CD8-positive, alpha-beta memory T cell (primary cell): Measurements from ENCODE around the gene PREX1. TPM values are rescaled to one million over a fixed set of nuclear protein-coding genes. Genes with fewer than 3 reads are reported as not detected.

Experiments used
- CTCF ChIA-PET: fragments of 350-600 bp; sonication (Branson Sonifier 250); formaldehyde crosslinking; loops from one replicate; lab custom pipeline; 2021; ENCODE audit warnings: antibody characterized with exemption; lab: Charles Lee
- POLR2A ChIA-PET: fragments of 350-600 bp; sonication (Branson Sonifier 250); formaldehyde crosslinking; loops from one replicate; lab custom pipeline; 2021; ENCODE audit warnings: antibody characterized with exemption; lab: Charles Lee
- DNase-seq, 5 donors: peaks; one replicate each; pipeline versions ENCODE4 v3.0.0 to v3.0.0-alpha.2; 2020 to 2022; ENCODE audit warnings: mixed read lengths in 1 of 5
- H3K27ac ChIP-seq: one replicate; pipeline ENCODE4 v1.7.0; 2013; ENCODE audit warnings: low read depth, mild to moderate bottlenecking, low read length, moderate library complexity
- H3K27me3 ChIP-seq: 2 replicates; pipeline ENCODE4 v1.7.0; 2013; ENCODE audit warnings: low read length, mild to moderate bottlenecking; ENCODE audit not compliant: insufficient read depth, poor library complexity, severe bottlenecking
- H3K36me3 ChIP-seq: 2 replicates; pipeline ENCODE4 v1.7.0; 2013; ENCODE audit warnings: mild to moderate bottlenecking, low read length, moderate library complexity; ENCODE audit not compliant: insufficient read depth
- H3K4me1 ChIP-seq: 2 replicates; pipeline ENCODE4 v1.7.0; 2013; ENCODE audit warnings: mild to moderate bottlenecking, low read length, moderate library complexity; ENCODE audit not compliant: insufficient read depth
- H3K4me3 ChIP-seq: 2 replicates; pipeline ENCODE4 v1.7.0; 2013; ENCODE audit warnings: mild to moderate bottlenecking, low read length
- H3K9me3 ChIP-seq: 2 replicates; pipeline ENCODE4 v1.7.0; 2013; ENCODE audit warnings: mild to moderate bottlenecking, low read length
- H3K27ac Mint-ChIP-seq, 8 donors: one replicate each; pipeline ENCODE4 v1.8.0; 2020 to 2021; ENCODE audit warnings: mixed read lengths in 8 of 8, mild to moderate bottlenecking in 6 of 8, inconsistent platforms in 3 of 8, moderate library complexity in 3 of 8
- H3K27me3 Mint-ChIP-seq, 2 donors: one replicate each; pipeline ENCODE4 v1.8.0; 2020 to 2021; ENCODE audit warnings: mixed read lengths in 2 of 2, mild to moderate bottlenecking in 1 of 2, moderate library complexity in 1 of 2
- H3K36me3 Mint-ChIP-seq, 3 donors: one replicate each; pipeline ENCODE4 v1.8.0; 2020 to 2021; ENCODE audit warnings: mixed read lengths in 3 of 3, inconsistent platforms in 1 of 3, mild to moderate bottlenecking in 1 of 3
- H3K4me1 Mint-ChIP-seq, 3 donors: one replicate each; pipeline ENCODE4 v1.8.0; 2020 to 2021; ENCODE audit warnings: mixed read lengths in 3 of 3, inconsistent platforms in 1 of 3, mild to moderate bottlenecking in 1 of 3
- H3K4me3 Mint-ChIP-seq, 7 donors: one replicate each; pipeline ENCODE4 v1.8.0; 2020 to 2021; ENCODE audit warnings: mixed read lengths in 7 of 7, mild to moderate bottlenecking in 6 of 7, moderate library complexity in 4 of 7, inconsistent platforms in 2 of 7
- H3K9me3 Mint-ChIP-seq, 5 donors: one replicate each; pipeline ENCODE4 v1.8.0; 2020 to 2022; ENCODE audit warnings: mixed read lengths in 5 of 5, mild to moderate bottlenecking in 3 of 5, moderate library complexity in 2 of 5, inconsistent platforms in 1 of 5
- polyA plus RNA-seq: library from polyadenylated mRNA; unstranded; fragments of 300-500 nt; fragmentation: Illumina TruSeq; gene quantifications from one replicate; pipeline ENCODE4 v1.2.3, GENCODE V29; 2021
- total RNA-seq, 2 experiments: library from RNA; stranded (reverse); gene quantifications; one replicate each; pipeline ENCODE4 v1.2.3, GENCODE V29; 2021

The PREX1 gene
- total and polyA plus RNA-seq, 3 experiments from 2014 or later, result 89.5 to 90.5 (median 90.0) TPM

DNA sequence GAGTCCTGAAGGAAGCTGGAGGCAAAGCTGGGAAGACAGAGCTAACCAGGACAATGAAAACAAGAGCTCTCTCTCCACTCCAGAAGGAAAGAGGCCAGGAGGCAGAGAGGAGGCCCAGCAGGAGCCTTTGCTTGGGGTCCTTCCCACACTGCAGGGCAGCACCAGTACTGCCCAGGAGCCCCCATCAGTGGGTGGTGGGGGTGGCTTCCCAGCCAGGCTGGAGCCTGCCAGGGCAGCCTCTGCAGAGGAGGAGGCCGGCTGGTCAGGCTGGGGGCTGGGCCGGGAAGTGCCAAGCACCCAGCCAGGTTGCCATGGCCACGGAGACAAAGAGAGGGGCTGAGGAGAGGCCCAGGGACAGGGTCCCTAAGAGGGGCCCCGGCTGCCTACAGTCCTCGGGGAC is 33.4 kb downstream of the PREX1 start:
- Histone ChIP-seq H3K4me3 (no peak overlapping the region), H3K9me3 (no peaks in the 10 kb centered on the region), H3K4me1 (peaks cover 54% of the 10 kb centered on the region), H3K36me3 (no peaks in the 10 kb centered on the region), H3K27ac (peak overlapping the region; percentile 24), H3K27me3 (no peaks in the 10 kb centered on the region)
- Mint-ChIP-seq H3K27ac (peak overlapping the region; percentile 44 to 96 (median 84)), H3K4me1 (peaks cover 28 to 96% (median 81%) of the 10 kb centered on the region in 3 donors), H3K4me3 (peak overlapping the region in 3 of 7 donors; percentile 16 to 45 (median 41)), H3K9me3 (no peaks in the 10 kb centered on the region), H3K27me3 (peaks cover 0 to 2% of the 10 kb centered on the region in 2 donors), H3K36me3 (peaks cover 0 to 23% (median 2%) of the 10 kb centered on the region in 3 donors)
- POLR2A ChIA-PET, result no interaction called here
- CTCF ChIA-PET, result no interaction called here
- peak in 1 of 5 donors; percentile 44 for DNase-seq

DNA sequence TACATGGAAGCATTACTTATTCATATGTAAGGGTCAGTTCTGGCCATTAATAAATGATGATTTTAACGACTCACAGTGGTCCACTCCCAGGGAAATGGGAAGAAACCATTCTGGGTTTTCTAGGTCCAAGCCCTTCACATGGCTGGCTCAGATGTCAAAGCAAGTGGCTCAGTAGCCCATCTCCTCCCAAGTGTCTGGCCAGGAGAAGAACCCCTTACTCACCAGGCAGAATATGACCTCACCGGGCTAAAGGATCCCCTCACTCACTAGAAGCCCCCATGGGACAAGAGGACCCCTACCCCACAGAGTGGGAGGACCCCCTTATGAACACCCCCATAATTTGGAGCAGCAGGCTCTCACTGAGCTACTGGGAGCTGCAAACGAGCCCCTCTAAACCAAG is 34.0 kb downstream of the PREX1 start:
- peak overlapping the region in 2 of 7 donors; percentile 16 to 45 for H3K4me3 Mint-ChIP-seq
- H3K27ac Mint-ChIP-seq, result peak overlapping the region; percentile 30 to 96 (median 80)
- H3K27me3 ChIP-seq, result no peaks in the 10 kb centered on the region
- POLR2A ChIA-PET, result no interaction called here
- peaks cover 0 to 25% (median 4%) of the 10 kb centered on the region in 3 donors for H3K36me3 Mint-ChIP-seq
- no peaks in the 10 kb centered on the region for H3K36me3 ChIP-seq
- H3K9me3 Mint-ChIP-seq, result no peaks in the 10 kb centered on the region
- H3K4me3 ChIP-seq, result no peak overlapping the region
- CTCF ChIA-PET, result no interaction called here
- H3K9me3 ChIP-seq, result no peaks in the 10 kb centered on the region
- H3K27me3 Mint-ChIP-seq, result peaks cover 0 to 2% of the 10 kb centered on the region in 2 donors
- peaks cover 54% of the 10 kb centered on the region for H3K4me1 ChIP-seq
- DNase-seq, result no peak
- no peak overlapping the region for H3K27ac ChIP-seq
- peaks cover 22 to 96% (median 83%) of the 10 kb centered on the region in 3 donors for H3K4me1 Mint-ChIP-seq

DNA sequence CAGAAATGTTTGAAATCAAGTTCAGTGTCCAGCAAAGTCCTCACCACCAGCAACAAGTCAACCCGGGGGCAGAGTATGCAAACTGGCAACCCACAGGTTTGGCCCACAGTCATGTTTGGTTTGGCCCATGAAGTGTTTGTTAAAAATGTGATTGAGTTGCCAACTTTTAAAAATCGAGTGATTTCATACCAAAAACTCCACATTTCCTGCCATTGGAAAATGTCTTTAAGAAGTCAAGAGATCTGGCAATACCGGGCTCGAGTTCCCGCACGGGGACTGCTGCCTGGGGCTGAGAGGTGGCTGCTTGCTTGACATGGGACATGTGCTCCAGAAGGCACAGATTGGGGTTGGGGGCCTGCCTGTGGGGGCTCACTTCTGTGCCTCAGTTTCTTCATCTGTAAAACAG is 36.1 kb downstream of the PREX1 start:
- ChIA-PET CTCF (interaction anchor here (0.6 to 1.4 kb wide), 2 partner anchors 34 to 134 kb away, joined by 3 read pairs; no protein-coding TSS in a partner anchor), POLR2A (interaction anchor here (1.0 to 1.2 kb wide), 2 partner anchors 27 to 35 kb away, joined by 3 read pairs; no protein-coding TSS in a partner anchor)
- H3K9me3 Mint-ChIP-seq, result no peaks in the 10 kb centered on the region
- peaks cover under 1 to 95% (median 84%) of the 10 kb centered on the region in 3 donors for H3K4me1 Mint-ChIP-seq
- peak overlapping the region in 3 of 7 donors; percentile 25 to 75 (median 66) for H3K4me3 Mint-ChIP-seq
- peak overlapping the region in 6 of 8 donors; percentile 42 to 91 (median 86) for H3K27ac Mint-ChIP-seq
- no peak overlapping the region for H3K4me3 ChIP-seq
- H3K27me3 Mint-ChIP-seq, result no peaks in the 10 kb centered on the region
- no peaks in the 10 kb centered on the region for H3K27me3 ChIP-seq
- H3K27ac ChIP-seq, result no peak overlapping the region
- no peaks in the 10 kb centered on the region for H3K36me3 ChIP-seq
- peaks cover 0 to 33% (median 5%) of the 10 kb centered on the region in 3 donors for H3K36me3 Mint-ChIP-seq
- DNase-seq, result no peak
- H3K9me3 ChIP-seq, result no peaks in the 10 kb centered on the region
- H3K4me1 ChIP-seq, result peaks cover 50% of the 10 kb centered on the region

GRCh38 chr20:48791014-48791413 is 36.8 kb downstream of the PREX1 start:
- Histone ChIP-seq H3K9me3 (no peaks in the 10 kb centered on the region), H3K4me3 (no peak overlapping the region), H3K27ac (no peak overlapping the region), H3K4me1 (peaks cover 50% of the 10 kb centered on the region), H3K27me3 (no peaks in the 10 kb centered on the region), H3K36me3 (no peaks in the 10 kb centered on the region)
- Mint-ChIP-seq H3K36me3 (peaks cover 0 to 33% (median 5%) of the 10 kb centered on the region in 3 donors), H3K4me3 (peak overlapping the region in 6 of 7 donors; percentile 14 to 76 (median 60)), H3K4me1 (peaks cover 0 to 90% (median 83%) of the 10 kb centered on the region in 3 donors), H3K9me3 (no peaks in the 10 kb centered on the region), H3K27me3 (no peaks in the 10 kb centered on the region), H3K27ac (peak overlapping the region; percentile 35 to 92 (median 86))
- CTCF ChIA-PET, result interaction anchor here (0.6 to 1.4 kb wide), 3 partner anchors 35 to 133 kb away, joined by 3 to 4 read pairs (median 3); no protein-coding TSS in a partner anchor
- no peak for DNase-seq
- POLR2A ChIA-PET, result interaction anchor here (0.6 to 1.0 kb wide), 2 partner anchors 14 to 28 kb away, joined by 3 read pairs; no protein-coding TSS in a partner anchor

DNA sequence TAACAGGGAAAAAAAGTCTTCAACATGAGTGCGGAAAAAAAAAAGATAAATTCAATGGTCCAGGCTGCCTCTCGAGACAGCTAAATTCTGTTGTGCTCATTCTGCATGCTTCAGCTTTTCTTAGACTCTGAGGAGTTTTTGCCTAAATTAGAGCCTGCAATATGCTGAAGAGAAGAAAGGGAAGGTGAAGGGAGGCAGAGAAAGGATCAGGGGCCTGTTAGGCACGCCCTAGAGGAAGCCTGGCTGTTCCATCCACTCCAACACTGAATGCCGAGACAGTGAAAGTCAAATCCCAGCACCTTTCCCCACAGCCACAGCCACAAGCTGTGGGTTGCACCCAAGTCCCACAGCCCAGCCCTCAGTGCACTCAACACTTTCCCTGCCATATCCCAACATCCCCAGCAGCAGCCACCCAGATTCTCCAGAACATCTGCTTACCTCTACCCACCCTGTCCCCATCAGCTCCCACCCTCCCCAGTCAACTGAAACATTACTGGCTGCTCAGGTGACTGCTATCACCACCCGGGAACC is 37.3 kb downstream of the PREX1 start:
- no peaks in the 10 kb centered on the region for H3K27me3 Mint-ChIP-seq
- Histone ChIP-seq H3K36me3 (no peaks in the 10 kb centered on the region), H3K27me3 (no peaks in the 10 kb centered on the region), H3K4me3 (no peak overlapping the region), H3K4me1 (peaks cover 54% of the 10 kb centered on the region), H3K27ac (no peak overlapping the region), H3K9me3 (no peaks in the 10 kb centered on the region)
- peak overlapping the region; percentile 76 to 92 (median 86) for H3K27ac Mint-ChIP-seq
- H3K36me3 Mint-ChIP-seq, result peaks cover 0 to 35% (median 5%) of the 10 kb centered on the region in 3 donors
- H3K4me3 Mint-ChIP-seq, result peak overlapping the region in 6 of 7 donors; percentile 57 to 76 (median 68)
- DNase-seq, result no peak
- CTCF ChIA-PET, result interaction anchor here (0.7 kb wide), 1 partner anchor 114 kb away, joined by 4 read pairs; no protein-coding TSS in a partner anchor
- POLR2A ChIA-PET, result interaction anchor here (0.6 to 1.0 kb wide), 3 partner anchors 9 to 28 kb away, joined by 3 to 4 read pairs (median 3); no protein-coding TSS in a partner anchor
- no peaks in the 10 kb centered on the region for H3K9me3 Mint-ChIP-seq
- peaks cover 0 to 85% (median 78%) of the 10 kb centered on the region in 3 donors for H3K4me1 Mint-ChIP-seq

GRCh38 chr20:48789781-48790472 is 37.9 kb downstream of the PREX1 start:
- Histone ChIP-seq H3K27ac (no peak overlapping the region), H3K4me3 (no peak overlapping the region)
- no peaks in the 10 kb centered on the region for H3K27me3 Mint-ChIP-seq

GRCh38 chr20:48789185-48789668 is 38.6 kb downstream of the PREX1 start:
- CTCF ChIA-PET, result interaction anchor here (1.1 to 1.3 kb wide), 3 partner anchors 9 to 132 kb away, joined by 3 read pairs; no protein-coding TSS in a partner anchor
- H3K4me1 Mint-ChIP-seq, result peaks cover 0 to 73% (median 67%) of the 10 kb centered on the region in 3 donors
- DNase-seq, result peak in 1 of 5 donors; percentile 39

More at GRCh38 chr20:48789781-48790472, 37.9 kb downstream of the PREX1 start:
- peaks cover 0 to 79% (median 72%) of the 10 kb centered on the region in 3 donors for H3K4me1 Mint-ChIP-seq
- H3K9me3 ChIP-seq, result no peaks in the 10 kb centered on the region
- no peak for DNase-seq
- H3K9me3 Mint-ChIP-seq, result no peaks in the 10 kb centered on the region
- H3K27me3 ChIP-seq, result no peaks in the 10 kb centered on the region
- peaks cover 0 to 36% (median 3%) of the 10 kb centered on the region in 3 donors for H3K36me3 Mint-ChIP-seq
- POLR2A ChIA-PET, result interaction anchor here (0.9 to 1.3 kb wide), 2 partner anchors 9 to 38 kb away, joined by 3 to 4 read pairs; no protein-coding TSS in a partner anchor
- H3K4me1 ChIP-seq, result peaks cover 54% of the 10 kb centered on the region
- H3K4me3 Mint-ChIP-seq, result peak overlapping the region; percentile 26 to 76 (median 67)
- H3K36me3 ChIP-seq, result no peaks in the 10 kb centered on the region
- H3K27ac Mint-ChIP-seq, result peak overlapping the region; percentile 54 to 95 (median 86)
- CTCF ChIA-PET, result interaction anchor here (1.3 kb wide), 1 partner anchor 8 kb away, joined by 3 read pairs; no protein-coding TSS in a partner anchor

More at GRCh38 chr20:48789185-48789668, 38.6 kb downstream of the PREX1 start:
- no peaks in the 10 kb centered on the region for H3K27me3 Mint-ChIP-seq
- H3K9me3 ChIP-seq, result no peaks in the 10 kb centered on the region
- peaks cover 55% of the 10 kb centered on the region for H3K4me1 ChIP-seq
- no peak overlapping the region for H3K4me3 ChIP-seq
- H3K4me3 Mint-ChIP-seq, result peak overlapping the region; percentile 53 to 75 (median 59)
- H3K36me3 ChIP-seq, result no peaks in the 10 kb centered on the region
- POLR2A ChIA-PET, result interaction anchor here (1.3 to 1.4 kb wide), 2 partner anchors 37 to 38 kb away, joined by 3 to 4 read pairs; no protein-coding TSS in a partner anchor
- peak overlapping the region; percentile 77 to 95 (median 86) for H3K27ac Mint-ChIP-seq
- H3K36me3 Mint-ChIP-seq, result peaks cover 0 to 36% (median 3%) of the 10 kb centered on the region in 3 donors
- no peak overlapping the region for H3K27ac ChIP-seq
- no peaks in the 10 kb centered on the region for H3K27me3 ChIP-seq
- no peaks in the 10 kb centered on the region for H3K9me3 Mint-ChIP-seq
